GM21786 (cell line): ENCODE measurements around the gene ITPR1.

Source experiments
- ATAC-seq: cut with Tn5 transposase; IDR thresholded peaks from one replicate; pipeline ENCODE4 v1.9.1; 2021; ENCODE audit not compliant: unreplicated experiment

The ITPR1 gene

DNA sequence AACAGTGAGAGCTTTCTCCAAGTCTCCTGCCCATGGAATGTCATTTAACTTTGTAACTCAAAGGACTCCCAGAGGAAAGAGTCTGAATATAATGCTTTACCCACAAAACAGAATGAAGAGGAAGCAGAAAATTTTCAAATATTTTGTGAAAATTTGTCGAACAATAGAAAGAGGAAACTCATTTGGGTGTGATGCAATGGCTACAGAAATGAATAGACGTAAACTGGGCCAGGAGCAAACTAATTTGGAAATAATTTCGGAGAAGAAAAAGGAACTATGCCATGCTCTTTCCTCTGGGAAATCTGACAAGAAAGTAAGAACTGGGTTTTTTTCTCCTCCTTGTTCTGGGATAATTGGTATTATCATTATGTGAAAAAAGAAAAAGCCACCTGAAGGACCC is 14.9 kb upstream of the ITPR1 start:
- no peak for ATAC-seq

DNA sequence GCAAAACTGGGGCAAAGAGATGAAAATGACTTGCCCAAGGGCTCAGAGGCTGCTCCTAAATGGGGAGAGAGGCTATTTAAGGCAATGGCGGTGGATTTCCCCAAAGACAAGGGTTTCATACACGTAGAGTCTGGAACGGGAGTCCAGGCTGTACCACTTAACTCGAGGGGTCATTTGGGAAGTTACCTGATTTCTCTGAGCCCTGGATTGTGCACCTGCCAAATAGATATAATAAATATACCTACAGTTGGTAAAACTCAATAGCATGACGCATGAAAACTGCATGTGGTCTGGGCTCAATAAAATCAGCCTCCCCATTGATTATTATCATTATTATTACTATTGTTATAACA is 1.3 kb upstream of the ITPR1 start:
- no peak for ATAC-seq

DNA sequence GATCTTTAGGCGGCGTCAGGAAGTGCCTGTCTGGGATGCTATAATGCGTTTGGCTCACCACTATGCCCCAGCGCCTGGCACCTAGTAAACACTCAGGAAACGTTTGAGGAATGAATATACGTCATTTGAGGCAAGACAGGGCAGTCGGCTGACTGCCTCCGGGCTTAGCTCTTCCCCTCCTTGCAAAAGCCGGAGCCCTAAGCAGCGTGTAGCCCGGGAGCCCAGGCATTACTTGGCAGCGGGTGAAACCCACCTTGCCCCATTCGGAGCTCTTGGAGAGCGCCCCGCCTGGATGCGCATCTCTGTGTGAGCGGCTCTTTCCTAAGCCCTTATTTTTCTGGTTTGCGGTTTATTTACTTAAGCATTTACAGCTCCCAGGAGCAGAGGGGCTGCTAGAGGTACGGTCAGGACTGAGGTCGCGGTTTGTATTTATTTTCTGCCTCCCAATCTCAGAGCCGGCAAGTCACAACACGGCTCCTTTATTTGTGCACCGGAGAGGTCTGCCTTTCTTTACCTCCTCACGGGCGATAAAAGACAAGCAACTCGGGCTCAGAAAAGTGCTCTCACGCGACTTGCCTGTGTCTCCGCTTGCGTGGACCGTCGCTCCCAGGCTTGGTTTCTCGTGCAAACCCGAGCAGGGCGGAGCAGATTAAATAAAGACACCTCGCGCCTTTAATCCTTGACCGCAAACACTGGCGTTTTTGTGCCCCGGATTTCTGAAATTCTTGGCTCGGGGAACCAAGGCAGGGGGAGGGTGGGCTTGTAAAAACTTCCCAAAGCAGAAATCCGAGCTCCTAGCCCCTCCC is 737 bp upstream of the ITPR1 start:
- ATAC-seq = no peak

DNA sequence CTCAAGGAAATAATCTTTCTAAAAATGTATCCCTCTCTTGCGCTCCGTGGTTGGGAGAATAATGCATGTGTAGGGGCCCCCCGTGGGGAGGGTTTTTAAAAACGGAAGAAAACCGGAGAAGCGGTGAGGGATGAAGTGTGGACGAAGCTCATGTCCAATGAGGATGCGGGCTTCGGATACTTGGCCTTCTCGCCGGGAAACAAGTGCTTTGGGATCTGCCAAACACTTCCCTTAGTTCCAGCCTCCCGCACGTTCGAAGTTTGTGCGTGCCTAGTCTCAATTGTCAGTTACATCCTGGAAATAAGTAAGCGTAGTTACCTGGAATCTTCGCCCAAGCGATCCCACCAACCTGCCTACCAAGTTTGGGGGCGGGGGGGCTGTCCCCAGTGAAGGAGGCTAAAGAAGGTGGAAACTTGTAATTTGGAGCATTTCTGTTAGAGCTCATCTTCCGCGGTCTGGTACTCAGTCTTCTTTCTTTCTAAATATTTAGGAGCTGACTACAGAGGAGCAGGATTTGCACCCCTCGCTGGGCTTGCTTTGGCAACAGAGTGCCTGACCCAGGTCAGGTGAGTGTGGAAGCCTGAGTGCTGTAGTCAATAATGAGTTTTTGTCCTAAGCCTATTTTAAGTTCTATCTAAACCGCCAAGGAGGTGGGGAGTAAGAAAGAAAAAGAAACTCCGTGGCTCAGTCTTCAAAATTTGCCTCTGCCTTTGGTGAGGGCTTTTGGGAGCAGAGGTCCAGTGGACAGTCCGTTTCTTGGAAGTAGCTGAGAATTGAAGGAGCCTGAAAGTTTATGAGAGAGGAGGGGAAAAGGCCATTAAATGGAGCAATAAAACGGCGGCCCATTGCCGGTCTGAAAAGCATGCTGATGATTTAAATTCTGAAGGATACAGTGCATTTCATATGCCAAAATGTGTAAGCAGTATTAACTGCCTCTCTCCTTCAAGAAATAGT is 1.1 kb downstream of the ITPR1 start:
- no peak for ATAC-seq

DNA sequence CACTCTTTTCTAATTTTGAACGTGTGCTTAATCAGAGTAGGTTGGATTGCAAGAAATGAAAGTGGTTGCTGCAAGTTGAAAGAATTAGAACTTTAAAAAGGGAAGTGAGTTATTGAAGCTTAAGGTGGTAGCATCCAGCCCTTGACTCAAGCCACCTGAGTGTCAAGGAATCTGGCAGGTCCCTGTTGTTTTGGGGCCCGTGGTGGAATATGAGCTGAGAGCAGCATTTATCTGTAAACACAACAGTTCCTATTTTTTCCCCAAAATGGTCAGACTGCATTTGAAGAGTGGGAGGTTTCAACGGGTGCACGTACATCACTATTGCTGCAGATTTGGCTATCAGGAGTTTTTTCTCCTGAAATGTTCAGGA is 1.7 kb downstream of the ITPR1 start:
- peak; percentile 24 for ATAC-seq

DNA sequence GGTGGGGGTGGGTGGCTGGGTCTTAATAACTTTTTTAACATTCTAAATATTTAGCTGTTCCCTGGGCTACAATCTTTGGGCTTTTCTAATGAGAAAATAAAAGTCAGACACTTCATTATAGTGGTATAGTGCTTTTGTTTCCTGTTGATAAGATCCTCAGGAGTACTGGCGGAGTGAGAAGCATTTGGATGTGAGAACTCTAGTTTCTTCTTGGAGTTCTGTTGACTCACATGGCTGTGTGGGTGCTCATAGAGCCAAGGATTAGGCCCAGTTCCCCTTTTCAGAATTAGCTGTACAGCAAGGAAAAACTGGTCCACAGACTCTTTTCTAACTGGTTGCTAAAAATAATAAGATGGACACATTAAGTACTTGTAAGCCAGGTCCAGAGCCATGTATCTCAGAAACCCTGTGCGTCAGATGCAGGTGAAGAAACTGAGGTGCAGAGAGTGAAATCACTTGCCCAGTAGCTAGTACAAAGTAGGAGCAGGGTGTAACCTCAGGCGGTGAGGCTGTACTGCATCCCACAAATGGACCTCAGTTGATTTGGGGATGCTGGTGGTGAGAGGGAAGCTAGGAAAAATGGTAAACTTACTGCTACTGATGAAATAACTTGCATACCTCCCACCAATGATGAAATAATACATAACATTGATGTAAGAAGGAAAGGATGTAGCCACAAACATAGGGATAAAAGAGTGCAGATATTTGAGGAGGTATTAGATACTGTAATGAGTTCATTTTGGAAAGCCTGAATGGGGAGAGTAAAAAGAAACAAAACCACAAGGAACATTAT is 2.3 kb downstream of the ITPR1 start:
- ATAC-seq = no peak

DNA sequence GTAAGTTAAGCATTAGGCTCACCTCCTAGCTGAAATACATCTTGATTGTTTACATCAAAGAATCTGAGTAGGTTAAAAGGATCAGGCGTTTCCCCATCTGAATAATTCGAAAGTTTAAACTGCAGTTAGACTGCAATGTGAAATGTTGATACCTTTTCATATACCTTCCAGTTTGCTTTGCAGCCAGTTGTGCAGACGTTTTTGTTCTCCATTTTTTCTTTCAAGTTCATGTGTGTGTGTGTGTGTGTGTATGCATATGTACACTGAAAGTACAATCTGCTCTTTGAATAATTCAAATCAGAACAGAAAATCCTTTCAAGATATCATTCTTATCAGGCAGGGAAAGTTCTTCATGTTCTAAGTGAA is 2.9 kb downstream of the ITPR1 start:
- ATAC-seq = no peak

DNA sequence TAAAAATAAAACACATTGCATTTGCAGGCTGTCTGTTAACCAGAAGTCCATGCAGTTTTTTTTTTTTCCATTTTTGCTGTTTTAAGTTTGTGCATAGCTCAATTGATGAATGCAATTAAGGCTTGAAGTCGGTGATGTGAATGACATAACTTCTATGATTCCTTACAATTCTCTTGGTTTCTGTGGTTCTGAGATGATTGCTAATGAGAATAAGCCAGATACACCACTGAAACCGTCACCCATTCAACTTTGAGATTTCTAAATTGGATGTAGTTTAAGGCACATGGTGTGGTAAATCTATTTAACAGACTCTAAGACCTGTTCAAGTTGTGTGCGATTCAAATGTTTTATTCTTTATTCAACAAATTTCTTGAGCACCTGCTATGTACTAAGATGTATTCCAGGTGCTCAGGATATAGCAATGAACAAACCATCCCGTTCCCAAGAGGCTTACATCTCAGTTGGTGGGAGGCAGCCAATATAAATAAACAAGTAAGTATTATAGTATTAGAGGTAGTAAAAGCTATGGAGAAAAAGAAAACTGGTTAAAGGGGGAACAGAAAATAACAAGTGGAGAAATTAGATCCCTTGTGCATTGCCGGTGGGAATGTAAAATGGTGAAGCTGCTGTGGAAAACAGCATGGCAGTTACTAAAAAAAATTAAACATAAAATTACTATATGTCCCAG is 4.0 kb downstream of the ITPR1 start:
- no peak for ATAC-seq

DNA sequence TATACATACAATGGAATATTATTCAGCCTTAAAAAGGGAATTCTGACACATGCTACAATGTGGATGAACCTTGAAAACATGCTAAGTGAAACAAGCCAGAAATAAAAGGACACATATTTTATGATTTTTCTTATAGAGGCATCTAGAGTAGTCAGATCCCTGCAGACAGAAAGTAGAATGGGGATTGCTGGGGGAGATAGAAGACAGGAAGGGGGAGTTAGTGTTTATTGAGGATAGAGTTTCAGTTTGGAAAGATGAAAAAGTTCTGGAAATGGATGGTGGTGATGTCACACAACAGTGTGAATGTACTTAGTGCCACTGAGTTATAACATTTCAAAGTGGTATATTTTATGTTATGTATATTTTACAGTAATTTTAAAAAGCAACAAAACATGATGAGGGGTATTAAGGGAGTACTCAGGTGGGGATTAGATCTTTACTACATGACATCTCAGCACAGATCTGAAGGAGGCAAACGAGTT is 4.7 kb downstream of the ITPR1 start:
- no peak for ATAC-seq

DNA sequence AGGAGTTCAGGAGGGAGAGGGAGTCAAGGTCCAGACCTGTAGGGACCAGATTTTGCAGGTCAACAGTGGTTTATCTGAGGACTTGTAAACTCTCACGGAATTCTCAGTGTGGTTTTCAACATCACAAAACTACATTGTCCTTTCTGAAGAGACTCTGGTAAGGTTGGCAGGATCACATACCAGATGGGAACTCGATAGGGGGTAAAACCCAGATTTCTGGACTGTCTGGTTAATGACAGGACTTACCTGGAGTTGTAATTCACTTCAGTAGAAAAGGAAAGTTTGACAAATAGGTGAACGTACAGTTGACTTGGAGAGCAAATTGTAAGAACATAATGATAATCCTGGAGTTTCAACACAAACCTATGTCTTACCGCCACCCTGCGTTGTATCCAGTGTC is 5.3 kb downstream of the ITPR1 start:
- ATAC-seq = no peak

DNA sequence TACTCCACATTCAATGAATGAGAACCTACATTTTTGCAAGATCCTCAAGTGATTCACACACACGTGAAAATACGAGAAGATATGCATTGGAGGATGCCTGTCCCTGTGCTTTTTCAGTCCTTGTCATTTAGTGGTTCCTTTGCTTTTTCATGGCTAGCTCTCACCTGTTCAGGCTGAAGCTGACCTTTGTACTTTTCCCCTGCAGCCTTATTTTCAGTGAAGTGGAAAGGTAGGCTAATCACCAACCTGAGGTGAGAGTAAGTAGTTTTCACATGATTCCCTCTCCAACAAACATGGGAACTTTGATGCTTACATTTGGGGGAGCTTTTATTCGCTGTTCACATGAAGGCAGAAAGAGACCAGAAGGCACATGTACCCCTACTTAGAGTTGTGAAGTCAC is 8.3 kb downstream of the ITPR1 start:
- ATAC-seq = no peak

DNA sequence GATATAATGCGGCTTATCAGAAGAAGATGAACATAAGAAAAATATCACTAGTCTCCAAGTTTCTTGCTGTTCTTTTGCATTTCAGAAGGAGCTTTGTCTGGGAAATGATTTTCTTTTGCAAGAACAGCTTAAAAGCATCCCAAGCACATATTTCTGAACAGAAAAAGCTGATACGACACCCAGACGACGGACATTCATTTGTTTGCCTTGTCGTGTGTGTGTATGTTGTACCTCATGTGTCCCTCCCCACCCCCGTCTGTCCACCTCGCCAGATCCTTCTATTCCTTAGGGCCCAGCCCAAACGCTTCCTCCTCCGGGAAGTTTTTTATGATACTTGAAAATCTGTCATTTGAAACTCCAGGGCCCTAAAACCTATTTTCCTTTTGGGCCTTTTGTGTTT is 8.8 kb downstream of the ITPR1 start:
- ATAC-seq = no peak

DNA sequence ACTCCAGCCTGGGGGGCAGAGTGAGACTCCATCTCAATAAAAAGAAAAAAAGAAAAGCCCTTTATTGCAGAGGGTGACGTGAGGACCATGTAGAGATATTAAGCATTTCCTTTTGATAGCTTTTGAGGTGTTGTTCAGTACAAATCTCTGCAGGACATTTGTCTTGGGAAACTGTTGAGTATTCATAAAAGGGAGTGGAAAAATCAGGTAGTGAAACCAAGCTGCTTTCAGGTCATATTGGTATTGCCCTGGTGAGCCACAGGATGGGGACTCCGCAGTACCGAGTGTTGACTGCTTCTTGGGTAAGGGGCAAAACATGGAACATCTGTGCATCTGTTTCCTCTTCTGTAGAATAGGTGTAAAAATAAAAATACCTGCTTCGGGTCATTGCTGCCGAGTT is 9.9 kb downstream of the ITPR1 start:
- peak; percentile 59 for ATAC-seq

DNA sequence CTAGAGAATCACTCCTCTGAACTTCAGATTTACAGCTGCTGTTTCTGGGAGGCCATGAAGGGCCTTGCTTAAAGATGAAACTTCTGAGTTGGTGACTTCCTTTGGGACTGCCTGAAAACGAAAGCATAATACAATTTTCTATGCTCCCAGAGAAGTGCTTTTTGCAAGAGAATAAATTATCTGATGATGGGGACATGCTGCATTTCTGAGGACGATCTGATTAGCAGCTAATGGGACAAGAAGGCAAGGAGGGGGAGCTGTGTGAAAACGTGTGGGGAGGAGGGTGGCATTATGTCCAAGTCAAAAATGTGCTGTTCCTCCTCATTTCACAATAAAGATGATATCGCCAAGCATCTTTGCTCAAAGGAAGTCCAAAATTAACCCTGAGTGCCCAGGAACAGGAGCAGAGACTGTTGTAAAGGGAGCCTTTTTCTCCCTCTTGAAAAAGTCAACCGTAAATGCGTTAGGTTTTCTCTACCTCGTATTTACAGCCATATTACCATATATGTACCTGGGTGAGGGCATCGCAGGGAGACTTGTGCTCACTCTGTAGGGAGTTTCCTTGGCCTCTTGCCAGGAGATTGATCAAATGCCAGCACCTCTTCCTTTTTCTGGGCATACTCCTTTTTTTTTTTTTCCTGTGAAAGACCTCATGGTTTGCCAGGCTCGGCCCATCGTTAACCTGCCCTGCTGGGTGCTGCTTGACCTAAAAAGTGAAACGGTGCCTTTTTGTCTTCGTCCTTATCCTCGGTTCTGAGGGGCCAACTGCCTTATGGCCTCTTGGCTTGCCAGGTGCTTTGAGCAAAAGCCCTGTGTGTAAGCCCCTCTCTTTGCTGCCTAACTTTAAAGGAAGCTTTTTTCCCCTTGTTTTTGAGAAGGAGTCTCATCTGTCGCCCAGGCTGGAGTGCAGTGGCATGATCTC is 11.5 kb downstream of the ITPR1 start:
- no peak for ATAC-seq

DNA sequence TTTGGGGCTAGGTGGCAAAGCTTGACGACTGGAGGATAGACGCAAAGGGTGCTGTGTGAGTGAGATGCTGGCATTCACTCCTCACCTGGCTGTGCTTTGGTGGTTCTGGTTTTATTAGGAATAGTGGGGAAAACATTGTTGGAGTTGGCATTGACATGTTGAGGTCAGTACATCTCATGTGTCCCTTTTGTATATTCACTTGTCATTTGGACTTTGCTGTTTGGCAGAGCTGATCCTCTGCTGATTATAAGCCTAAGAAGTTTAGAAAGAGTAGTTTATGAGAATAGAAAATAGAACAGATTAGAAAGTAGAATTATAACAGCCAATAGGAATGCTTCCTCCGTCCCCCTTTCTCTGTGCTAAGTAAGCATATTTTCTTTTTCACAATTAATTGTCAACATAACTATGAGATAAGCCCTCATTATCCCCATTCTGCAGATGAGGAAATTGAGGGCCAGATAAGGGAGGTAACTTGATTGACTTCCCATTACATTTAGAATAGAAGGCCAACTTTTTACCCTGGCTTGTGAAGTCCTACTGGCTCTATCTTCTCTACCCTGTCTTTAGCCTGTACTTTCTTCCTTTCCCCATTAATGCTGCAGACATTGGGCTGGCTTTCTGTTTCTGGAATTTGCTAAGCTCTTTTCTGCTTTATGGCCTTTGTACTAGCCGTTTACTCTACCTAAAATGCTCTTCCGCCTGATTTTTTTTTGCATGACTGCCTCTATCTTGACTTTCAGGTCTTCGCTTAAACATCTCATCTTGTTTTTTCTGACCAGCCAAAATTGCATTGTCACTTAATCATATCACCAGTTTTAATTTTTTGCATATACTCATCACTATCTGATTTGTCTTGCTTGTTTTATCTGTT is 12.8 kb downstream of the ITPR1 start:
- ATAC-seq = no peak

DNA sequence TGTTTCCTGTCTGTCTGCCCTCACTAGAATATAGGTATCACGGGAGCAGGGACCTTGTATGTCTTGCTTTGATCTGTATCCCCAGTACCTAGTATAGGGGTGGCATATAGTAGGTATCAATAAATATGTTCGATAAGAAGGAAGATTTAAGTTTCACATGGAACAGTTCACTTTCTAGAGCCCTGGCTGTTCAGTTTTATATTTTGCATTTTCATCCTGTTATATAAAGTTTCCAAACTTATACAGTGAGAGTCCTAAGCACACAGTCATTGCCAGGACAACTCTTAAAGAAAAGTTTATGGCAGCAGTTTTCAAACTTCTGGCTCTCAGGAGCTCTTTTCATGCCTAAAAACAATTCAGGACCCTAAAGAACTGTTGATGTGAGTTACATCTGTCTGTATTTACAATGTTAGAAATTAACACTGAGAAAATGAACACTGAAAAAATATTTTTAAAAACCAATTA is 13.4 kb downstream of the ITPR1 start:
- no peak for ATAC-seq

DNA sequence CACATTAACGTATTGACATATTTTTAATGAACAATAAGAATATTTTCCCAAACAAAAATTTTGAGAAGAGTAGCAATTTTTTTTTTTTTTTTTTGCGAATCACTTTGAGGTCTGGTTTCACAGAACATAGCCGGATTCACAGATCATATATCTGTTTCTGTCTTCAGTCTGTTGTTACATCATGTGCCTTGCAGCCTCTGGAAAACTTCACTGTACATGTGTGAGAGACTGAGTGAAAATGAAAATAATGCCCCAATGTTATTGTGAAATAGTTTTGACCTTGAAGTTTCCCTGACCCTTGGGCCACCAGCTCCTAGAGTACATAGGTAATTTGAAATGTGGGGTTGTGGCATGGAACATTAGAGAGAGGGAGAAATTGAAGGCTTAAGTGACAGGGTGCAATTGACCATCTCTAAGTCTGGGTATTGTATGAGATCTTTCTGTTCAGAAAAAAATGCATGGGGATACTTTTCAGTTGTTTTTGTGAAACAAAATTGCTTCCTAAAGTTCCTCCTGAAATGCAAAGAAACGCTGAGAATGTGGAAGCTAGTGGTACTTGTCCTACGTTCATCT is 14.0 kb downstream of the ITPR1 start:
- ATAC-seq = no peak
